Mammary epithelial cell (primary cell): Measurements from ENCODE around the gene FAM241B.

Experiments used
- EZH2 ChIP-seq: IDR thresholded peaks from 2 replicates; pipeline ENCODE4 v1.6.1; 2012; ENCODE audit warnings: low read length, inconsistent platforms, borderline replicate concordance
- TF ChIP-seq, protein P1 (sequence below), 2 donors: IDR thresholded peaks in 1 of 2; conservative IDR thresholded peaks in 1 of 2; 2 replicates each; pipeline ENCODE4 v1.5.1; 2011 to 2012; ENCODE audit warnings: inconsistent platforms in 2 of 2, low read length in 2 of 2, mild to moderate bottlenecking in 2 of 2, control low read depth in 1 of 2, low read depth in 1 of 2; ENCODE audit not compliant: insufficient read depth in 1 of 2; ENCODE audit errors: extremely low read depth in 1 of 2

DNA sequence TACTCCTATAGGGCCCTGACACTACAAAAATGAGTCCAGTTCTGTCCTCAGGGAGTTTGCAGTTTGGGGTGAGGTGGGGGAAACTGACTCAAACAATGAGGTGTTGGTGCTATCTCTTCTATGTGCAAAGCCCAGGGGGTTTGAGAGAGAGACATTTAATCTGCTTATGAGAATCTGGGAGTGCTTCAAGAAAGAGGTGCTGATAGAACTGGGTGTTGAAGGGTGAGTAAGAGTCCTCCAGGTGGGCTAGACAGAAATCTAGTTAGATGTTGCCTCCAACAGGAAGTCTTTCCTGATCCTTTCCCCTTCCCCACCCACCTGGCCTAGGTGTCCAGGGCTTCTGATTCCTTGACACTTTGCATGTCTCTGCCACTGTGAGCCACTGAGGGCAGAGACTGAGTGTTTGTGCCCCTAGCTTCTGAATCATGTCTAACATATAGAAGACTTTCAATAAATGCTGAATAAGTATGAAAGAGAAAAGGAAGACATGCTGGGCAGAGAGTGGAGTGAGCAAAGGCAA, 53.0 kb downstream of the FAM241B start:
- TF ChIP-seq, protein P1, sequence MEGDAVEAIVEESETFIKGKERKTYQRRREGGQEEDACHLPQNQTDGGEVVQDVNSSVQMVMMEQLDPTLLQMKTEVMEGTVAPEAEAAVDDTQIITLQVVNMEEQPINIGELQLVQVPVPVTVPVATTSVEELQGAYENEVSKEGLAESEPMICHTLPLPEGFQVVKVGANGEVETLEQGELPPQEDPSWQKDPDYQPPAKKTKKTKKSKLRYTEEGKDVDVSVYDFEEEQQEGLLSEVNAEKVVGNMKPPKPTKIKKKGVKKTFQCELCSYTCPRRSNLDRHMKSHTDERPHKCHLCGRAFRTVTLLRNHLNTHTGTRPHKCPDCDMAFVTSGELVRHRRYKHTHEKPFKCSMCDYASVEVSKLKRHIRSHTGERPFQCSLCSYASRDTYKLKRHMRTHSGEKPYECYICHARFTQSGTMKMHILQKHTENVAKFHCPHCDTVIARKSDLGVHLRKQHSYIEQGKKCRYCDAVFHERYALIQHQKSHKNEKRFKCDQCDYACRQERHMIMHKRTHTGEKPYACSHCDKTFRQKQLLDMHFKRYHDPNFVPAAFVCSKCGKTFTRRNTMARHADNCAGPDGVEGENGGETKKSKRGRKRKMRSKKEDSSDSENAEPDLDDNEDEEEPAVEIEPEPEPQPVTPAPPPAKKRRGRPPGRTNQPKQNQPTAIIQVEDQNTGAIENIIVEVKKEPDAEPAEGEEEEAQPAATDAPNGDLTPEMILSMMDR (conservative IDR thresholded peaks at IDR 0.05 in 1 of 2, IDR thresholded peaks at IDR 0.05 in 1 of 2; ENCODE audit: extremely low read depth in 1 of 2, insufficient read depth in 1 of 2, low read depth in 1 of 2, low read length in 2 of 2): no peak
- TF ChIP-seq EZH2: no peak
